Measurements from ENCODE around the gene DHRS11. TPM values are rescaled to one million over a fixed set of nuclear protein-coding genes. Genes with fewer than 3 reads are reported as not detected.

The DHRS11 gene
- total RNA-seq, 2 donors from 2014 or later = 147 to 191 TPM

GRCh38 chr17:36594626-36595401 is 3.1 kb downstream of the DHRS11 start:
- Histone ChIP-seq H3K27ac (no peak overlapping the region), H3K4me3 (no peak overlapping the region)
- DNase-seq = no peak

GRCh38 chr17:36597226-36597625 is 5.5 kb downstream of the DHRS11 start:
- Histone ChIP-seq H3K4me1 (peaks cover 13% of the 10 kb centered on the region), H3K4me3 (no peak overlapping the region), H3K9ac (ENCODE audit: low read depth in 2 of 2, low read length in 2 of 2) (peak overlapping the region in 1 of 2 donors; percentile 60), H3K36me3 (no peaks in the 10 kb centered on the region), H3K27ac (peak overlapping the region; percentile 62), H3K9me3 (no peaks in the 10 kb centered on the region), H3K27me3 (no peaks in the 10 kb centered on the region)
- intact Hi-C loops (cut with DNase I) = no loop called here
- no peak for TF ChIP-seq CTCF (IDR thresholded peaks at IDR 0.05)
- DNase-seq = peak; percentile 79

More at GRCh38 chr17:36594626-36595401, 3.1 kb downstream of the DHRS11 start:
- no peak for TF ChIP-seq CTCF (IDR thresholded peaks at IDR 0.05)
- Histone ChIP-seq H3K27me3 (no peaks in the 10 kb centered on the region), H3K9me3 (no peaks in the 10 kb centered on the region), H3K36me3 (no peaks in the 10 kb centered on the region), H3K4me1 (peaks cover 8% of the 10 kb centered on the region), H3K9ac (ENCODE audit: low read depth in 2 of 2, low read length in 2 of 2) (no peak overlapping the region)
- intact Hi-C loops (cut with DNase I) = loop anchor here (5.0 kb wide), 1 partner anchor 48 kb away; no protein-coding TSS in a partner anchor

GRCh38 chr17:36597866-36598777 is 6.4 kb downstream of the DHRS11 start:
- peak overlapping the region; percentile 62 for H3K27ac ChIP-seq
- no peaks in the 10 kb centered on the region for H3K36me3 ChIP-seq
- intact Hi-C loops (cut with DNase I) = no loop called here
- H3K4me1 ChIP-seq = peaks cover 19% of the 10 kb centered on the region
- H3K27me3 ChIP-seq = no peaks in the 10 kb centered on the region
- no peak for TF ChIP-seq CTCF (IDR thresholded peaks at IDR 0.05)
- H3K9ac ChIP-seq (ENCODE audit: low read depth in 2 of 2, low read length in 2 of 2) = peak overlapping the region in 1 of 2 donors; percentile 60
- no peaks in the 10 kb centered on the region for H3K9me3 ChIP-seq
- no peak for DNase-seq
- no peak overlapping the region for H3K4me3 ChIP-seq

DNA sequence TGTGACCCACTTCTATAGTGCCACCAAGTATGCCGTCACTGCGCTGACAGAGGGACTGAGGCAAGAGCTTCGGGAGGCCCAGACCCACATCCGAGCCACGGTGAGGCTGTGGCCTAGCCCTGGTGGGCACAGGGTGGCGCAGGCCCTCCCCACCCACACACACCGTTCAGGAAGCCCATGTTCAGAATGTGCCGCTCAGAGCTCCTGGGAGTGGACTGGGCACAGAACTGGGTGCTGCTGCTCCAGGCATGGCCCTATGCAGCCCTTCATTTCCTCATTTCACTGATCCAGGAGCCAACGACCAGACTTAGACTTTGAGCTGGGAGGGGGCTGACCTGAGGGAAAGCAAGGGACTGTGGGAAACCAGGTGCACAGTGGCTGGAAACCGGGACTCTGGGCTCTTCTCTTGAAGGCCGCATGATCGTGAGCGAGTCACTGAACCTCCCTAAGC is 7.3 kb downstream of the DHRS11 start:
- TF ChIP-seq CTCF (IDR thresholded peaks at IDR 0.05) = no peak
- no peaks in the 10 kb centered on the region for H3K36me3 ChIP-seq
- DNase-seq = peak; percentile 75
- H3K4me3 ChIP-seq = no peak overlapping the region
- H3K27me3 ChIP-seq = no peaks in the 10 kb centered on the region
- H3K9me3 ChIP-seq = no peaks in the 10 kb centered on the region
- peak overlapping the region in 1 of 2 donors; percentile 60 for H3K9ac ChIP-seq (ENCODE audit: low read depth in 2 of 2, low read length in 2 of 2)
- H3K27ac ChIP-seq = peak overlapping the region; percentile 60
- peaks cover 19% of the 10 kb centered on the region for H3K4me1 ChIP-seq
- intact Hi-C loops (cut with DNase I) = no loop called here

DNA sequence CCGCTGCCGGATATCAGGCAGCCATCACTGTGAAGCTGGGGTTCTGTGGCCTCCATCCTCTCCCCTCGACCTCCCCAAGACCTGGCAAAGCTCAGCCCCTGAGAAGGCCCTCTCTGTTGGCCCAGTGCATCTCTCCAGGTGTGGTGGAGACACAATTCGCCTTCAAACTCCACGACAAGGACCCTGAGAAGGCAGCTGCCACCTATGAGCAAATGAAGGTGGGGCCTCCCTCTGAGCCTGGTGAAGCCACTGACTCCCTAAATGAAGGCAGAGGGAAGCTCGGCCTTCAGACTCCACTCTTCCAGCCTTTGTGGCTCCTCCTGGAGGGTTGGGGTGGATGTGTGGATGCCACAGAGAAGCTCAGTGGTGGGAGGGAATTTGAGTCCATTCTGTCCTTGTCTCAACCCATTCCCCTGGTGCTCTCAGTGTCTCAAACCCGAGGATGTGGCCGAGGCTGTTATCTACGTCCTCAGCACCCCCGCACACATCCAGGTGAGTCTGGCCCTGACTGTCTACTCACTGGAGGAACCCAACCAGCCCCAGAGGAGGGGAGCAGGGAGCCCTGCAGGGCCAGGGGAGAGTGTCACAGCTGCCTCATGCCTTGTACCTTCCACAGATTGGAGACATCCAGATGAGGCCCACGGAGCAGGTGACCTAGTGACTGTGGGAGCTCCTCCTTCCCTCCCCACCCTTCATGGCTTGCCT is 8.0 kb downstream of the DHRS11 start:
- Histone ChIP-seq H3K4me3 (no peak overlapping the region), H3K36me3 (no peaks in the 10 kb centered on the region), H3K9me3 (no peaks in the 10 kb centered on the region), H3K4me1 (peaks cover 19% of the 10 kb centered on the region), H3K27me3 (no peaks in the 10 kb centered on the region), H3K27ac (peak overlapping the region; percentile 60), H3K9ac (ENCODE audit: low read depth in 2 of 2, low read length in 2 of 2) (peak overlapping the region in 1 of 2 donors; percentile 60)
- DNase-seq = no peak
- no peak for TF ChIP-seq CTCF (IDR thresholded peaks at IDR 0.05)
- intact Hi-C loops (cut with DNase I) = loop anchor here (10.0 kb wide), 1 partner anchor 775 kb away; the partner anchor contains the start of gene C17orf78
